IMR-90 (cell line): ENCODE results near the gene MYL4.

Source experiments
- BHLHE40 ChIP-seq: fragments of 150-350 bp; IDR thresholded peaks from 2 replicates; pipeline ENCODE4 v1.6.1; 2016; ENCODE audit warnings: mild to moderate bottlenecking, low read depth, low read length
- CEBPB ChIP-seq: IDR thresholded peaks from 2 replicates; pipeline ENCODE4 v1.6.1; 2012; ENCODE audit warnings: low read depth, low read length, improper control_type of control experiment
- CHD1 ChIP-seq: IDR thresholded peaks from 2 replicates; pipeline ENCODE4 v1.6.1; 2012; ENCODE audit warnings: low read depth, low read length, improper control_type of control experiment
- CTCF ChIP-seq: conservative IDR thresholded peaks from 2 replicates; pipeline ENCODE4 v1.5.1; 2012; ENCODE audit warnings: mild to moderate bottlenecking, low read depth, low read length, improper control_type of control experiment
- ELK1 ChIP-seq: fragments of 150-350 bp; IDR thresholded peaks from 2 replicates; pipeline ENCODE4 v1.6.1; 2016; ENCODE audit warnings: low read depth, mild to moderate bottlenecking, low read length, moderate library complexity, borderline replicate concordance
- MAZ ChIP-seq: IDR thresholded peaks from 2 replicates; pipeline ENCODE4 v1.6.1; 2012; ENCODE audit warnings: low read depth, mild to moderate bottlenecking, low read length, improper control_type of control experiment, moderate library complexity, borderline replicate concordance
- POLR2A ChIP-seq: IDR thresholded peaks from 2 replicates; pipeline ENCODE4 v1.6.1; 2012; ENCODE audit warnings: mild to moderate bottlenecking, low read depth, low read length
- RAD21 ChIP-seq: IDR thresholded peaks from 2 replicates; pipeline ENCODE4 v1.6.1; 2012; ENCODE audit warnings: low read length, improper control_type of control experiment
- RCOR1 ChIP-seq: IDR thresholded peaks from 2 replicates; pipeline ENCODE4 v1.6.1; 2012; ENCODE audit warnings: mild to moderate bottlenecking, low read length, improper control_type of control experiment; ENCODE audit not compliant: insufficient replicate concordance
- RFX5 ChIP-seq: IDR thresholded peaks from 2 replicates; pipeline ENCODE4 v1.8.0; 2012; ENCODE audit warnings: low read depth, mild to moderate bottlenecking, low read length, moderate library complexity
- USF2 ChIP-seq: fragments of 150-350 bp; IDR thresholded peaks from 2 replicates; pipeline ENCODE4 v1.6.1; 2017; ENCODE audit warnings: mild to moderate bottlenecking, antibody characterized with exemption, low read length, low read depth

DNA sequence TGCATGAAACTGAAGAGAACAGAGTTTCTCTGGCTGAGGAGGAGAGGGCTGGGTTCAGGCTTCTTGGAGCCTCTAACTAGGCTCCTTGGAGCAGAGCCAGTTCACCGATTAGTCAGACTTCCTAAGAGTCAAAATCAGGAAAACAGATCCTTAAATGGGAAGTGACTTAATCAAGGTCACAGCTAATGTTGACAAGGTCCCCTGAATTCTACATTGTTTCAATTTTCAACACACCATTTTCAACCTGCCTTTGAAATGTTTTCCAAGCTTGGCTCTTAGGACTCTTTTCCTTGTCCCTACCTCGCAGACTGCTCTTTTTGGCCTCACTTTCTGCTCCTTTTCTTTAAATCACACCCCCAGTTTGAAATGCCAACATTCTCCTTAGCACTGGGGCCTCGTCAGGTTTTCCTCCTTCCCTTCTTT is 16.3 kb downstream of the MYL4 start:
- TF ChIP-seq CTCF, result no peak
- TF ChIP-seq CEBPB, result no peak
- TF ChIP-seq RFX5, result no peak
- no peak for TF ChIP-seq RCOR1
- no peak for TF ChIP-seq POLR2A
- TF ChIP-seq CHD1, result no peak
- TF ChIP-seq USF2, result no peak
- no peak for TF ChIP-seq MAZ
- TF ChIP-seq RAD21, result no peak
- TF ChIP-seq ELK1, result no peak
- TF ChIP-seq BHLHE40, result no peak
